ENCODE data around the gene RGS13. TPM values are rescaled to one million over a fixed set of nuclear protein-coding genes. Genes with fewer than 3 reads are reported as not detected.
"Not testable (repeated sequence)": the region's sequence is repeated elsewhere in the genome, so short reads cannot be mapped to it uniquely, and the experiment has no call there.

Gene RGS13
- polyA plus RNA-seq, 1 experiment = not detected

DNA sequence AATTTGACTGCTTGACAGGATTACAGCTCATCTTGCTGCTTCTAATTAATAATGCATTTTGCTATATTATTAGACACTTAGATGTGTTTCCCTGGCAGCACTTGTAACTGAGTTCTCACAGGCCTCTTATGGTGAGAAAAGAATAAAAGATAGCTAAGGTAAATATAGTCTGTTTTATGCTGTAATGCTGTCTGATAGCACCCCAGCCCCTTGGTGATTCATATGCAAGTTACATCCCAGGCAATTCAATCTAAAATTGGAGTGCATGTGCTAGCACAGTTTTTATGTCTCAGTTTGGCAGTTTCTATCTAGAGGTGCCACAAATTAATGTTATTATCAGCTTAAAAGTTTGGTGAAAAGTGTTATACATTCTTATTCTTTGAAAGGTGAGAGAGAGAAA, 42.2 kb downstream of the RGS13 start:
- ChIA-PET CTCF (interaction anchor here (0.7 kb wide), 1 partner anchor 17 kb away, joined by 3 read pairs; no protein-coding TSS in a partner anchor), POLR2A (no interaction called here)
- TF ChIP-seq, protein P1, sequence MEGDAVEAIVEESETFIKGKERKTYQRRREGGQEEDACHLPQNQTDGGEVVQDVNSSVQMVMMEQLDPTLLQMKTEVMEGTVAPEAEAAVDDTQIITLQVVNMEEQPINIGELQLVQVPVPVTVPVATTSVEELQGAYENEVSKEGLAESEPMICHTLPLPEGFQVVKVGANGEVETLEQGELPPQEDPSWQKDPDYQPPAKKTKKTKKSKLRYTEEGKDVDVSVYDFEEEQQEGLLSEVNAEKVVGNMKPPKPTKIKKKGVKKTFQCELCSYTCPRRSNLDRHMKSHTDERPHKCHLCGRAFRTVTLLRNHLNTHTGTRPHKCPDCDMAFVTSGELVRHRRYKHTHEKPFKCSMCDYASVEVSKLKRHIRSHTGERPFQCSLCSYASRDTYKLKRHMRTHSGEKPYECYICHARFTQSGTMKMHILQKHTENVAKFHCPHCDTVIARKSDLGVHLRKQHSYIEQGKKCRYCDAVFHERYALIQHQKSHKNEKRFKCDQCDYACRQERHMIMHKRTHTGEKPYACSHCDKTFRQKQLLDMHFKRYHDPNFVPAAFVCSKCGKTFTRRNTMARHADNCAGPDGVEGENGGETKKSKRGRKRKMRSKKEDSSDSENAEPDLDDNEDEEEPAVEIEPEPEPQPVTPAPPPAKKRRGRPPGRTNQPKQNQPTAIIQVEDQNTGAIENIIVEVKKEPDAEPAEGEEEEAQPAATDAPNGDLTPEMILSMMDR (IDR thresholded peaks at IDR 0.05; ENCODE audit: insufficient read depth, low read depth, low read length) = no peak
- Histone ChIP-seq H3K4me3 (ENCODE audit: low read depth, low read length) (no peak overlapping the region), H3K27me3 (ENCODE audit: control insufficient read depth, insufficient read depth, low read length) (no peaks in the 10 kb centered on the region), H3K36me3 (ENCODE audit: control insufficient read depth, insufficient read depth, low read length) (no peaks in the 10 kb centered on the region)
- DNase-seq (ENCODE audit: low read depth) = no peak

DNA sequence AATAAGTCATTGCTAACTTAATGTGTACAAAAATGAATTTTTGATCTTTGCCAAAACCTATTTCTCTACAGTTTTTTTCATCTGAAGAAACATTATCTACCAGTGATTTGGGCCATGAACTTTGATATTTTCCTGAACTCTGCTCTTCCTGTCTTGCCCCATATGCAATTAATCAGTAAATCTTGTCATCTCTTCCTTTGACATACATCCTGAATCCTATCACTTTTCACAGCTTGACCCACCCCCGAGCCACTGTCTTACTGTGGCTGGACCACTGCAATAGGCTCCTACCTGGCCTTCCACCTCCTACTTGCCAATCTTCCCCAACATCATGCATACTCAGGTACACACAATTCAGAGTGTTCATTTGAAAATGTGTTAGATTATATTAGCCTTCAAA, 46.4 kb downstream of the RGS13 start:
- CTCF ChIA-PET = no interaction called here
- Histone ChIP-seq H3K27me3 (ENCODE audit: control insufficient read depth, insufficient read depth, low read length) (no peaks in the 10 kb centered on the region), H3K36me3 (ENCODE audit: control insufficient read depth, insufficient read depth, low read length) (no peaks in the 10 kb centered on the region), H3K4me3 (ENCODE audit: low read depth, low read length) (no peak overlapping the region)
- TF ChIP-seq, protein P1 (IDR thresholded peaks at IDR 0.05; ENCODE audit: insufficient read depth, low read depth, low read length) = no peak
- POLR2A ChIA-PET = no interaction called here
- DNase-seq (ENCODE audit: low read depth) = no peak

DNA sequence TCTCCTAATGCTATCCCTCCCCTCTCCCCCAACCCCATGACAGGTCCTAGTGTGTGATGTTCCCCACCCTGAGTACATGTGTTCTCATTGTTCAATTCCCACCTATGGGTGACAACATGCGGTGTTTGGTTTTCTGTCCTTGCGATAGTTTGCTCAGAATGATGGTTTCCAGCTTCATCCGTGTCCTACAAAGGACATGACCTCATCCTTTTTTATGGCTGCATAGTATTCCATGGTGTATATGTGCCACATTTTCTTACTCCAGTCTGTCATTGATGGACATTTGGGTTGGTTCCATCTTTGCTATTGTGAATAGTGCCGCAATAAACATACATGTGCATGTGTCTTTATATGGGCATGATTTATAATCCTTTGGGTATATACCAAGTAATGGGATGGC, 47.1 kb downstream of the RGS13 start:
- H3K27me3 ChIP-seq (ENCODE audit: control insufficient read depth, insufficient read depth, low read length); DNase-seq (ENCODE audit: low read depth); H3K4me3 ChIP-seq (ENCODE audit: low read depth, low read length); POLR2A ChIA-PET; CTCF ChIA-PET; H3K36me3 ChIP-seq (ENCODE audit: control insufficient read depth, insufficient read depth, low read length): not testable (repeated sequence)

DNA sequence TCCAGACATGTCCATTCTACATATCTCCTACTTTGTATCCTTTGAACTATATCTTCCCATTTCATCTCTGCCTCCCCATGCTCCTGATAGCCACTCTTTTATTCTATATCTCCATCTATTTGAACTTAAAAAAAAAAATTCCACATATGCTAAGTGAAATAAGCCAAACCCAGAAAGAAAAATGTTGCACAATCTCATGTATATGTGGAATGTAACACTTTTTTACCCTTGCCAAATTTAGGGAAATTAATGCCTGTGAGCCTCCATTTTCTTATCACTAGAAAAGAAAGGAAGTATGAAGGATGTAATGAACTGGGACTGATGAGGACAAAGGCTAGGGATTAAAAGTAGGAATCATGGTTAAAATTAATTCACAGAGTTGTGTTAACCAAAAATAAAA, 53.5 kb downstream of the RGS13 start:
- ChIA-PET POLR2A (no interaction called here), CTCF (no interaction called here)
- no peak for DNase-seq (ENCODE audit: low read depth)
- Histone ChIP-seq H3K27me3 (ENCODE audit: control insufficient read depth, insufficient read depth, low read length) (no peaks in the 10 kb centered on the region), H3K4me3 (ENCODE audit: low read depth, low read length) (no peak overlapping the region), H3K36me3 (ENCODE audit: control insufficient read depth, insufficient read depth, low read length) (no peaks in the 10 kb centered on the region)
- TF ChIP-seq, protein P1 (IDR thresholded peaks at IDR 0.05; ENCODE audit: insufficient read depth, low read depth, low read length) = no peak

DNA sequence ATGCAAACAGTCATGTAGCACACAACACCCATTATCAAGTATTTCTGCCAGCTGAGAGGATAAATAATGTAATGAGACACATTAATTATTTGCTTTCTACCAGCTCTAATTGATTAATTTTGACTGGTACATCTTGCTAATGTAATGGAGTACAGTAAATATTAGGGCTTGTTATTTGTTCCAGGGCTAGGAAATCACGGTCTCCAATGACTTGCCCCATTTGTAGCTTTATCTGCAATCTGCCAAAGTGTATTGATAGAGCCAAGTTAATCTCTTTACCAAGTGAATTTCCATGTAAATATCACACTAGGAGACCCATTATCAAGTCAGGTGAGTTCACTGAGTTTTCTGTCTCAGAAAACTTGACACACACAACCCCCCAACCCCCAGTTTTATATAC, 55.1 kb downstream of the RGS13 start:
- POLR2A ChIA-PET = no interaction called here
- CTCF ChIA-PET = interaction anchor here (0.5 kb wide), 1 partner anchor 217 kb away, joined by 3 read pairs; no protein-coding TSS in a partner anchor

DNA sequence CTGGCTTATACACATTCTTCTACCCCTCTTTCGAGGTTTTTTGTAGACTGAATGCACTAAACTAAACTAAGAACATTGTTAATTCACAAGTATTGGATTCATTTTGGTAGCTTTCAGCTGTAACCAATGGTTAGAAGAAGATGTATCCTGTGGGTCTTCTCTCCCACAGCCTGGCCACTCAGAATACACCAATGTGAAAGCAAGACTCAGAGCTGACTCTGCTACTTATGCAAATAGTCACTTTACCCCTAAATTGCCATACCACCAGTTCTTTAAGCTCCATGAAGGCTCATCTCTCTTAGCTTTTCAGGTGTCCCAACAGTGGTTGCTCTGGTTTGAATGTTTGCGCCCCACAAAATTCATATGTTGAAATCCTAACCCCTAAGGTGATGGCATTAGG, 60.1 kb downstream of the RGS13 start:
- Histone ChIP-seq H3K4me3 (ENCODE audit: low read depth, low read length) (no peak overlapping the region), H3K27me3 (ENCODE audit: control insufficient read depth, insufficient read depth, low read length) (no peaks in the 10 kb centered on the region), H3K36me3 (ENCODE audit: control insufficient read depth, insufficient read depth, low read length) (no peaks in the 10 kb centered on the region)
- ChIA-PET POLR2A (no interaction called here), CTCF (interaction anchor here (0.6 kb wide), 1 partner anchor 1108 kb away, joined by 3 read pairs; no protein-coding TSS in a partner anchor)
- TF ChIP-seq, protein P1 (IDR thresholded peaks at IDR 0.05; ENCODE audit: insufficient read depth, low read depth, low read length) = no peak
- DNase-seq (ENCODE audit: low read depth) = no peak

More for the DNA sequence above, 55.1 kb downstream of the RGS13 start:
- Histone ChIP-seq H3K27me3 (ENCODE audit: control insufficient read depth, insufficient read depth, low read length) (no peaks in the 10 kb centered on the region), H3K4me3 (ENCODE audit: low read depth, low read length) (no peak overlapping the region), H3K36me3 (ENCODE audit: control insufficient read depth, insufficient read depth, low read length) (no peaks in the 10 kb centered on the region)
- TF ChIP-seq, protein P1 (IDR thresholded peaks at IDR 0.05; ENCODE audit: insufficient read depth, low read depth, low read length) = no peak
- no peak for DNase-seq (ENCODE audit: low read depth)
